Lung (tissue), 12 donors: ENCODE results near the gene CSNK2B. TPM values are rescaled to one million over a fixed set of nuclear protein-coding genes. Genes with fewer than 3 reads are reported as not detected.

Experiments used
- ATAC-seq: fragments of 200-7000 bp; cut with Tn5 transposase; one replicate; pipeline ENCODE4 v1.9.1; 2020; ENCODE audit warnings: moderate number of reproducible peaks; ENCODE audit not compliant: insufficient read depth, low FRiP score
- DNase-seq, 3 donors: peaks; one replicate each; pipeline ENCODE4 v3.0.0-alpha.2; 2013 to 2017
- H3K27ac ChIP-seq, 2 donors: one replicate each; pipeline ENCODE4 v1.5.1; 2013; ENCODE audit warnings: mild to moderate bottlenecking in 2 of 2, moderate library complexity in 2 of 2, control low read depth in 1 of 2, inconsistent platforms in 1 of 2, low read depth in 1 of 2, low read length in 1 of 2
- H3K27me3 ChIP-seq, 3 donors: one replicate each; pipeline ENCODE4 v1.5.1; 2013; ENCODE audit warnings: low read length in 2 of 3; ENCODE audit not compliant: control insufficient read depth in 3 of 3, insufficient read depth in 3 of 3
- H3K36me3 ChIP-seq, 4 donors: one replicate each; pipeline ENCODE4 v1.5.1; 2013; ENCODE audit warnings: low read length in 4 of 4, mild to moderate bottlenecking in 1 of 4, moderate library complexity in 1 of 4; ENCODE audit not compliant: control insufficient read depth in 4 of 4, insufficient read depth in 4 of 4
- H3K4me1 ChIP-seq, 5 donors: one replicate each; pipeline ENCODE4 v1.5.1; 2013; ENCODE audit warnings: low read length in 5 of 5, mild to moderate bottlenecking in 2 of 5, moderate library complexity in 1 of 5; ENCODE audit not compliant: control insufficient read depth in 5 of 5, insufficient read depth in 5 of 5
- H3K4me3 ChIP-seq: one replicate; pipeline ENCODE4 v1.5.1; 2013; ENCODE audit warnings: mild to moderate bottlenecking, control low read depth, moderate library complexity
- H3K9ac ChIP-seq, 2 donors: one replicate each; pipeline ENCODE4 v1.5.1; 2013; ENCODE audit warnings: low read length in 2 of 2, control low read depth in 1 of 2; ENCODE audit not compliant: insufficient read depth in 1 of 2
- H3K9me3 ChIP-seq, 4 donors: one replicate each; pipeline ENCODE4 v1.5.1; 2013; ENCODE audit warnings: low read length in 3 of 4, mild to moderate bottlenecking in 1 of 4, moderate library complexity in 1 of 4; ENCODE audit not compliant: control insufficient read depth in 4 of 4, insufficient read depth in 3 of 4
- CTCF ChIP-seq: IDR thresholded peaks from 2 replicates; pipeline ENCODE4 v1.5.1; 2012; ENCODE audit warnings: mild to moderate bottlenecking; ENCODE audit errors: control extremely low read depth, extremely low read depth
- WGBS, 2 donors: extraction: QIAGEN DNeasy Blood & Tissue Kit; methylation state at CpG; one replicate each; pipeline ENCODE4 v1.1.7; 2013; 5-methylcytosine and 5-hydroxymethylcytosine counted together
- polyA plus RNA-seq, 2 donors: library from polyadenylated mRNA; stranded (reverse); fragments of 200-250 nt; gene quantifications; one replicate each; pipeline ENCODE4 v1.2.1, GENCODE V29; 2013
- total RNA-seq, 2 donors: library from RNA; depleted of rRNA in 1 of 2; stranded (reverse); fragments of >200 nt in 1 of 2; gene quantifications; one replicate each; pipeline ENCODE4 v1.2.1, GENCODE V29; 2014 to 2021
- donor health status: control.
- donor health status: control.
- donor health status: Bipolar disorder and iron deficiency.
- donor health status: healthy.
- donor health status: DM: yes; HTN: yes; CAD: no.

CSNK2B gene
- total and polyA plus RNA-seq, 4 donors, result 114 to 154 (median 137) TPM

- Histone ChIP-seq H3K27me3 (no peaks in the 10 kb centered on the region), H3K4me3 (no peak overlapping the region), H3K27ac (no peak overlapping the region), H3K9me3 (no peaks in the 10 kb centered on the region), H3K9ac (no peak overlapping the region), H3K36me3 (peaks cover 23 to 65% (median 33%) of the 10 kb centered on the region in 4 donors), H3K4me1 (no peaks in the 10 kb centered on the region)
- ATAC-seq (no peak), DNase-seq (no peak)
- 95 to 96% methylated on average over 12 of the region's 12 CpGs for WGBS, 2 donors
- TF ChIP-seq CTCF, result no peak
These were observed 25.8 kb downstream of the CSNK2B start for GRCh38 chr6:31691564-31692108.

DNA sequence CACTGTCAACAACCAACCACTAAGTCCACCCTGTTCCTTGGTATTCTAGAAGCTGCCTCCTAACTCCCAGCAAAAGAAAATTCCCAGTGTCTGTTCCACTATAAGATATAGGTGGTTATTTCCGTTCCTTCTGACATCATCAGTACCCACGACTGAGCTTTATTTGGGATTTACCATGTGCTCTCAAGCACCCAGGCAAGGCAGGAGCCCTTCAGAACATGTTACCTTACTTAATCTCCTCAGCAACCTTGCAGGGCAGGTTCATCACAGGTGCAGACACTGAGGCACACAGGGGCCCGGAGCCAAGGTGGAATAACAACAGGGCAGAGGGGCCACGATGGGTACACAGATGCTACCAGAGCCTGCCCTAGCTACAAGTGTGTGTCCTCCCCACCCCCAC, 26.5 kb downstream of the CSNK2B start:
- 85 to 88% methylated on average over 4 of the region's 4 CpGs for WGBS, 2 donors
- no peak overlapping the region for H3K4me3 ChIP-seq
- DNase-seq, result no peak
- H3K36me3 ChIP-seq, result peaks cover 21 to 68% (median 32%) of the 10 kb centered on the region in 4 donors
- H3K27ac ChIP-seq, result no peak overlapping the region
- no peak for TF ChIP-seq CTCF
- ATAC-seq, result no peak
- no peaks in the 10 kb centered on the region for H3K27me3 ChIP-seq
- H3K4me1 ChIP-seq, result peaks cover 0 to 7% (median 0%) of the 10 kb centered on the region in 5 donors
- no peak overlapping the region for H3K9ac ChIP-seq
- no peaks in the 10 kb centered on the region for H3K9me3 ChIP-seq

GRCh38 chr6:31692886-31693285, 27.0 kb downstream of the CSNK2B start:
- H3K4me1 ChIP-seq, result peaks cover 0 to 11% (median 0%) of the 10 kb centered on the region in 5 donors
- H3K4me3 ChIP-seq, result no peak overlapping the region
- WGBS, 2 donors, result 90 to 94% methylated on average over 9 of the region's 9 CpGs
- ATAC-seq (no peak), DNase-seq (no peak)
- peaks cover 18 to 67% (median 29%) of the 10 kb centered on the region in 4 donors for H3K36me3 ChIP-seq
- no peak overlapping the region for H3K9ac ChIP-seq
- H3K9me3 ChIP-seq, result no peaks in the 10 kb centered on the region
- H3K27me3 ChIP-seq, result no peaks in the 10 kb centered on the region
- no peak for TF ChIP-seq CTCF
- no peak overlapping the region for H3K27ac ChIP-seq

GRCh38 chr6:31693535-31693934, 27.7 kb downstream of the CSNK2B start:
- H3K27ac ChIP-seq, result no peak overlapping the region
- H3K4me1 ChIP-seq, result peaks cover 0 to 11% (median 0%) of the 10 kb centered on the region in 5 donors
- WGBS, 2 donors, result 89 to 95% methylated on average over 6 of the region's 6 CpGs
- no peaks in the 10 kb centered on the region for H3K27me3 ChIP-seq
- H3K4me3 ChIP-seq, result no peak overlapping the region
- H3K9ac ChIP-seq, result no peak overlapping the region
- DNase-seq (no peak), ATAC-seq (no peak)
- H3K9me3 ChIP-seq, result no peaks in the 10 kb centered on the region
- TF ChIP-seq CTCF, result no peak
- peaks cover 15 to 60% (median 24%) of the 10 kb centered on the region in 4 donors for H3K36me3 ChIP-seq
